Activated CD4-positive, alpha-beta memory T cell treated with anti-CD3 and anti-CD28 coated beads, Interleukin-2, amount 10 ng/mL, durations not matched to agents 7 days and 5 days (primary cell): ENCODE measurements around the gene NOX1. TPM values are rescaled to one million over a fixed set of nuclear protein-coding genes. Genes with fewer than 3 reads are reported as not detected.

Experiments used
- CTCF ChIA-PET: fragments of 350-600 bp; sonication (Branson Sonifier 250); formaldehyde crosslinking; loops from one replicate; lab custom pipeline; 2021; ENCODE audit warnings: antibody characterized with exemption, inconsistent platforms; lab: Charles Lee
- POLR2A ChIA-PET: fragments of 350-600 bp; sonication (Branson Sonifier 250); formaldehyde crosslinking; loops from one replicate; lab custom pipeline; 2021; ENCODE audit warnings: antibody characterized with exemption; lab: Charles Lee
- DNase-seq: peaks from one replicate; pipeline ENCODE4 v3.0.0-alpha.2; 2020
- H3K27ac Mint-ChIP-seq: one replicate; pipeline ENCODE4 v1.8.0; 2021; ENCODE audit warnings: mild to moderate bottlenecking, mixed read lengths
- H3K27me3 Mint-ChIP-seq: one replicate; pipeline ENCODE4 v1.8.0; 2021; ENCODE audit warnings: mixed read lengths
- H3K36me3 Mint-ChIP-seq: one replicate; pipeline ENCODE4 v1.8.0; 2021; ENCODE audit warnings: low read depth, mixed read lengths
- H3K4me1 Mint-ChIP-seq: one replicate; pipeline ENCODE4 v1.8.0; 2021; ENCODE audit warnings: mixed read lengths
- H3K4me3 Mint-ChIP-seq: one replicate; pipeline ENCODE4 v1.8.0; 2021; ENCODE audit warnings: mild to moderate bottlenecking, mixed read lengths
- H3K9me3 Mint-ChIP-seq: one replicate; pipeline ENCODE4 v1.8.0; 2021; ENCODE audit warnings: mixed read lengths
- total RNA-seq, 2 experiments: library from RNA; stranded (reverse); gene quantifications; one replicate each; pipeline ENCODE4 v1.2.3, GENCODE V29; 2021

The NOX1 gene
- total RNA-seq, 2 experiments from 2014 or later = not detected

DNA sequence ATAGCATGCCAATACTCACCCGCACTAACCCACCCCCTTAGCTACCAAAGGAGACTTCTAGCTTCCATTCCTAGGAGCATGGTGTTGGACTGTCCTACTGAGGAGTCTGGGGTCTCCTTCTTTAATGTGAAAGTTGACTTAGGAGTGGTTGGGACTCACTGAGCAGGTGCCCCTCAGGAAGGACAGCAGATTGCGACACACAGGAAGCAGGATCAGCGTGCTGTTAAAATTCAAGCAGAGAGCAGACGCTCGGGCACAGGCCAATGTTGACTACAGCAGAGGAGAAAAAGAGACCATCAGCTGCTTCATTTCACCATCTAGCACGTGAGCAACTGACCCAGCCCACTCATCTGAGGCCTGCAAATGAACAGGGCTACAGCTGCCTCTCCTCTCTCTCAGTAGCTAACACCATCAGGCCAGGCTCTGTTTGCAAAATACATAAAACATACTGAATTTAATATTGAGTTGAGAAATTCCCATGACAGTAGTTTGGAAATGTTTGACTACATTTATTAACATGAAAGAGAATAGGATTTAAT is 10.8 kb downstream of the NOX1 start:
- no peak overlapping the region for H3K27ac Mint-ChIP-seq
- peaks cover 5% of the 10 kb centered on the region for H3K27me3 Mint-ChIP-seq
- H3K36me3 Mint-ChIP-seq = no peaks in the 10 kb centered on the region
- H3K4me1 Mint-ChIP-seq = no peaks in the 10 kb centered on the region
- no peak overlapping the region for H3K4me3 Mint-ChIP-seq
- CTCF ChIA-PET = interaction anchor here (0.5 kb wide), 1 partner anchor 37 kb away, joined by 3 read pairs; no protein-coding TSS in a partner anchor
- no peaks in the 10 kb centered on the region for H3K9me3 Mint-ChIP-seq
- POLR2A ChIA-PET = no interaction called here
- DNase-seq = no peak

DNA sequence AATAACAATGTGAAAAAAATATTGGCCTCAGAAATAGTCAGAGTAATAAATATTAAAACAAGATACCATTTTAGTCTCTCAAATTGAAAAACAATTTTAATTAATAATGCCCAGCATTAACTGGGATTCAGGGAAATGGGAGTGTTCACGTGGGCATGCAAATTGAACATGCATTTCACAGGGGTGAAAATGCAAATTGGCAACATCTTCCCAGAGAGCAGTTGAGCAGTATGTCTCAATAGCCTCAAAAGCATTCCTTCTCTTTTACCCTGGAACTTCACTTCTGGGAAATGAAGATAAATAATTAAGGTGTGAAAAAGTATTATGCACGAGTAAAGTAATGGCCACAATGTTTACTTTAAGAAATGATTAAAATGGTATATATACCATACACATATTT is 21.3 kb downstream of the NOX1 start:
- ChIA-PET POLR2A (no interaction called here), CTCF (interaction anchor here (0.6 kb wide), 1 partner anchor 31 kb away, joined by 3 read pairs; no protein-coding TSS in a partner anchor)
- H3K4me3 Mint-ChIP-seq = no peak overlapping the region
- DNase-seq = no peak
- peaks cover 2% of the 10 kb centered on the region for H3K27me3 Mint-ChIP-seq
- no peak overlapping the region for H3K27ac Mint-ChIP-seq
- no peaks in the 10 kb centered on the region for H3K36me3 Mint-ChIP-seq
- H3K4me1 Mint-ChIP-seq = no peaks in the 10 kb centered on the region
- H3K9me3 Mint-ChIP-seq = no peaks in the 10 kb centered on the region

DNA sequence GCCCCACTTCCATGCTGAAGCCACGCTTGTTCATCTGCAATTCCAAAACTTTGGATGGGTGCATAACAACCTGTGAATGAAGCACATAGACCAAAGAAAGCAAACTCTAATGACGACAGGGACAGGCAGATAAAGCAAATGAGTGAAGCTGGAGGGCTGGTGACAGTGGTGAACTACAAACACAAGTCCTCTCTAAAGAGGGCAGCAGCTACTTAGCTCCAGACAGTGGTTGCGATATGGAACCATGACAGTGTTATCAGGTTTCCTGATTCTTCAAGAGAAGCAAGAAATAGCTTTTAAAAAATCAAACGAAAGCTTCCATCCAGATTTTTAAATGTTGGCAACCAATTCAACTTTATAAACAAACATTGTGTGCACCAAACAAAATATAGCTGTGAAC is 23.8 kb downstream of the NOX1 start:
- Mint-ChIP-seq H3K36me3 (no peaks in the 10 kb centered on the region), H3K4me3 (no peak overlapping the region), H3K27me3 (no peaks in the 10 kb centered on the region), H3K4me1 (no peaks in the 10 kb centered on the region), H3K27ac (no peak overlapping the region), H3K9me3 (no peaks in the 10 kb centered on the region)
- no peak for DNase-seq
- ChIA-PET POLR2A (no interaction called here), CTCF (interaction anchor here (0.6 kb wide), 1 partner anchor 58 kb away, joined by 4 read pairs; no protein-coding TSS in a partner anchor)

DNA sequence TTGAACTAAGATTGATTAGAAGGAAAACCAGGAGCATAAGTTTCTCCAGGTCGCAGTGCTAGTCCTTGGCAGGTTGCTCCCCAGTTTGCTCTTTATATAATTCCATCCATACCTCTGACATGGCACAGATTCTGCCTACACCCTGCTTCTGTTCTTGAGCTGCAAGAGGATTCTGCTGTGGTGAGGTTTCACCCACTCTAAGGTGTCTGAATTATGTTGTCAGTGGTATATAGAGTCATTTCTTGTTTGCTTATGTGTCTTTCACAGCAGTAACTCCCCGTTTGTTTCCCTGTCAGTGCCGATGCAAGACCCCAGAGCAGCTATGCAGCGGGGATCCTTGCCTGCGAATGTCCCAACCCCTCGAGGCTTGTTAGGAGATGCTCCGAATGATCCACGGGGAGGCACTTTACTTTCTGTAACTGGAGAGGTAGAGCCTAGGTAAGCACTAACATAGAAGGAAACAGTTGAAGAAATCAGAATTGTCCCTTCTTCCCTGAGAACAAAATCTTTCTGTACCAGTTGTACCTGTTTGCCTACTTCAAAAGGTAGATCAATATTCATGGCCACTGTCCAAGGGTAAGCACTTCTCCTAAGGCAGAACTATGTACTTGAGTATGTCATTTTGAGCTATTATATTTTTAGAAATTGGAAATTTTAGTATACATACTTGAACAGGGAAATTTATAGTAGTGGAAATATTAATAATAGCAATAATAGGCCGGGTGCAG is 42.8 kb downstream of the NOX1 start:
- Mint-ChIP-seq H3K27ac (peak overlapping the region; percentile 97), H3K4me3 (no peak overlapping the region), H3K4me1 (peaks cover 28% of the 10 kb centered on the region), H3K36me3 (peaks cover 64% of the 10 kb centered on the region), H3K9me3 (no peaks in the 10 kb centered on the region), H3K27me3 (no peaks in the 10 kb centered on the region)
- no peak for DNase-seq
- POLR2A ChIA-PET = interaction anchor here (0.7 to 3.2 kb wide), 3 partner anchors 11 to 266 kb away, joined by 3 to 25 read pairs (median 4); partner anchors contain the start of genes CENPI and CSTF2
- CTCF ChIA-PET = interaction anchor here (0.6 kb wide), 1 partner anchor 17 kb away, joined by 3 read pairs; no protein-coding TSS in a partner anchor

DNA sequence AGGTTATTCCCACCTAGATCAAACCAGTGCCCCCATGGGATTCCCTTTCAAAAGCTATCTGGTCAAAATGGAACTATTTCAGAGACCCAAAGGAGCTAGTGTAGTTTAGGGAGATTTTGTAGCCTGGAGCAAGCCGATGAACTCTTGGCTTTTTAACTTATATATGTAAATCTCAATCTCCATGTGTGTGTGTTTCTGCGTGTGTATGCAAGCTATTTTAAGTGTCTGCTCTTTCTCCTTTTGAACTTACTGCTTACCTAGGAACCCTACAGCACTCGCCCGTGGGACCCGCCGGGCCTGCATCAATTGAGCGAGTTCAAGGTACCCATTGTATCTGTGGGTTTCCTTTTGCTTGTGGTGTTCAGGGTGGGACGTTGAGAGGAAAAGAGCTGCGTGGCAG is 43.6 kb downstream of the NOX1 start:
- Mint-ChIP-seq H3K36me3 (peaks cover 62% of the 10 kb centered on the region), H3K4me3 (peak overlapping the region; percentile 63), H3K27ac (peak overlapping the region; percentile 97), H3K27me3 (no peaks in the 10 kb centered on the region), H3K9me3 (no peaks in the 10 kb centered on the region), H3K4me1 (peaks cover 28% of the 10 kb centered on the region)
- CTCF ChIA-PET = interaction anchor here (1.4 kb wide), 1 partner anchor 10 kb away, joined by 3 read pairs; no protein-coding TSS in a partner anchor
- DNase-seq = no peak
- POLR2A ChIA-PET = interaction anchor here (0.7 to 3.2 kb wide), 4 partner anchors 10 to 267 kb away, joined by 3 to 25 read pairs (median 4); partner anchors contain the start of genes CENPI and CSTF2

- peaks cover 28% of the 10 kb centered on the region for H3K4me1 Mint-ChIP-seq
- peak overlapping the region; percentile 97 for H3K27ac Mint-ChIP-seq
- ChIA-PET POLR2A (interaction anchor here (1.3 to 3.2 kb wide), 4 partner anchors 9 to 268 kb away, joined by 4 to 25 read pairs (median 8); partner anchors contain the start of genes CENPI and CSTF2), CTCF (interaction anchor here (1.4 kb wide), 1 partner anchor 9 kb away, joined by 3 read pairs; no protein-coding TSS in a partner anchor)
- no peak for DNase-seq
- H3K4me3 Mint-ChIP-seq = peak overlapping the region; percentile 65
- no peaks in the 10 kb centered on the region for H3K27me3 Mint-ChIP-seq
- H3K9me3 Mint-ChIP-seq = no peaks in the 10 kb centered on the region
- H3K36me3 Mint-ChIP-seq = peaks cover 62% of the 10 kb centered on the region
These were observed 44.0 kb downstream of the NOX1 start for GRCh38 chrX:100830143-100830542.

- peak; percentile 23 for DNase-seq
- Mint-ChIP-seq H3K4me1 (peaks cover 28% of the 10 kb centered on the region), H3K9me3 (no peaks in the 10 kb centered on the region), H3K4me3 (peak overlapping the region; percentile 65), H3K36me3 (peaks cover 65% of the 10 kb centered on the region), H3K27me3 (no peaks in the 10 kb centered on the region), H3K27ac (peak overlapping the region; percentile 97)
- ChIA-PET POLR2A (interaction anchor here (0.8 to 3.2 kb wide), 5 partner anchors 9 to 588 kb away, joined by 3 to 25 read pairs (median 4); partner anchors contain the start of genes CENPI and CSTF2), CTCF (interaction anchor here (1.4 kb wide), 1 partner anchor 9 kb away, joined by 3 read pairs; no protein-coding TSS in a partner anchor)
These were observed 44.4 kb downstream of the NOX1 start for GRCh38 chrX:100829730-100830129.

DNA sequence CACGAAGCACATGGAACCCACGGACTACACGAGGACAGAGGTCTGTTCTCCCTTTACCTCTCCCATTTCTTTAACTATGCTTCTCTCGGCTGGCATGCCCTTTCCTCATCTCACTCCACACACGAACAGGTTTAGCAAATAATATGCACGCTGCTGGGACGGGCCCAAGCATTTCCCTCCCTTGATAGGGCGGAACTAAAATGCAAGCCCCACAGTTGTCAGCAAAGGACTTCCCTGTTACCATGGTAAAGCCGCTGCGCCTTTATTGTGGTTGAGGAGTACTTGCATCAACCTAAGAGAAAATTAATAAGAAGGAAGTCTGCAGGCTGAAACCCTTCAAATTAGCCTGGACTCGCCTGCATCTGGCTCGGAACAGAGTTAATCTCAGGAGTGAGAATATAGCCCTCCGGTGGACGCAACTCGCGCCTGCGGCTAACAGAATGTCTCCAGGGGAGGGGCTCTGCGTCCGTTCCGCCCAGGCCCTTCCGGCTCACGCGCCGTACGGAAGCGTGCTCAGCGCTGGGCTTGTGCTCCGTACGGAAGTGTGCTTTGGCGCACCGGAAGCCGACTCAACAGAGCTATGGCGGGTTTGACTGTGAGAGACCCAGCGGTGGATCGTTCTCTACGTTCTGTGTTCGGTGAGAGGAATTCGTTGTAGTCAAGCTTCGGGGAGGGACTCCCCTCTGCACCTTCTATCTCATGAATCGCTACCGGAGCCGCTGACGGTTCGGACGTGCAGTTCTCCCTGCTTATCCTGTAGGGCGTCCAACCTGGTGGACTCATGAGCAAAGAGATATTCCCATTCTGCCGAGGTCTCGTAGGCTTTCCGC is 54.1 kb downstream of the NOX1 start, which contains the start of gene CSTF2:
Gene CSTF2 (plus strand): TSS at position 555 of the 830 bp plus-strand sequence. CDS start 26 bp downstream, at position 581.
- Mint-ChIP-seq H3K9me3 (no peaks in the 10 kb centered on the region), H3K27ac (peak within 1 kb of the TSS; percentile 81), H3K4me1 (peaks cover 14% of the 10 kb centered on the region), H3K36me3 (peaks cover 21% of the 10 kb centered on the region), H3K4me3 (peak within 1 kb of the TSS; percentile 93), H3K27me3 (peaks cover 6% of the 10 kb centered on the region)
- POLR2A ChIA-PET = interaction anchor here (0.9 to 2.2 kb wide), 2 partner anchors 10 to 529 kb away, joined by 3 to 25 read pairs; no protein-coding TSS in a partner anchor
- CTCF ChIA-PET = interaction anchor here (0.7 kb wide), 1 partner anchor 10 kb away, joined by 3 read pairs; no protein-coding TSS in a partner anchor
- DNase-seq = peak; percentile 83

GRCh38 chrX:100819534-100819836 is 54.7 kb downstream of the NOX1 start:
- peak overlapping the region; percentile 93 for H3K4me3 Mint-ChIP-seq
- H3K4me1 Mint-ChIP-seq = peaks cover 14% of the 10 kb centered on the region
- H3K27me3 Mint-ChIP-seq = peaks cover 9% of the 10 kb centered on the region
- H3K9me3 Mint-ChIP-seq = no peaks in the 10 kb centered on the region
- no peak for DNase-seq
- H3K36me3 Mint-ChIP-seq = peaks cover 17% of the 10 kb centered on the region
- ChIA-PET CTCF (no interaction called here), POLR2A (no interaction called here)
- peak overlapping the region; percentile 81 for H3K27ac Mint-ChIP-seq

DNA sequence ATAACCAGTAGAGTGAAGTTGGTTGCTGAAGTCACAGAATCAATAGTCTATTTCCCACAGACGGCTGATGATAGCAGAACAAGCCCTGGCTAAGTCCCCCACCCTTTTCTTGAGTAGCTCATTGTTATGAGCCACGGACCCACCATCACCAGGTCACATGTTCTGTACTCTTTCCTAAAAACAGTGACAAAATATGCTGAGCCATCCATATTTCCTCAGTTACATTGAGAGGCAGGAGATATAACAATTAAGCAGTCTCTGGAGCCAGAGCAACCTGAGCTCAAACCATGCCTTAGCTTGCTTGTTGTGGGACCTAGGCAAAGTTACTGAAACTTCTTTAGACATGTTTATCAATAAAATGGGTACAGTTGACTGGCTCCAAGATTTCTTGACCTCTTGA is 56.8 kb downstream of the NOX1 start:
- peaks cover 12% of the 10 kb centered on the region for H3K27me3 Mint-ChIP-seq
- H3K4me1 Mint-ChIP-seq = peaks cover 11% of the 10 kb centered on the region
- CTCF ChIA-PET = no interaction called here
- POLR2A ChIA-PET = interaction anchor here (1.5 kb wide), 1 partner anchor 13 kb away, joined by 4 read pairs; no protein-coding TSS in a partner anchor
- H3K27ac Mint-ChIP-seq = no peak overlapping the region
- no peak overlapping the region for H3K4me3 Mint-ChIP-seq
- no peaks in the 10 kb centered on the region for H3K9me3 Mint-ChIP-seq
- H3K36me3 Mint-ChIP-seq = peaks cover 3% of the 10 kb centered on the region
- no peak for DNase-seq

DNA sequence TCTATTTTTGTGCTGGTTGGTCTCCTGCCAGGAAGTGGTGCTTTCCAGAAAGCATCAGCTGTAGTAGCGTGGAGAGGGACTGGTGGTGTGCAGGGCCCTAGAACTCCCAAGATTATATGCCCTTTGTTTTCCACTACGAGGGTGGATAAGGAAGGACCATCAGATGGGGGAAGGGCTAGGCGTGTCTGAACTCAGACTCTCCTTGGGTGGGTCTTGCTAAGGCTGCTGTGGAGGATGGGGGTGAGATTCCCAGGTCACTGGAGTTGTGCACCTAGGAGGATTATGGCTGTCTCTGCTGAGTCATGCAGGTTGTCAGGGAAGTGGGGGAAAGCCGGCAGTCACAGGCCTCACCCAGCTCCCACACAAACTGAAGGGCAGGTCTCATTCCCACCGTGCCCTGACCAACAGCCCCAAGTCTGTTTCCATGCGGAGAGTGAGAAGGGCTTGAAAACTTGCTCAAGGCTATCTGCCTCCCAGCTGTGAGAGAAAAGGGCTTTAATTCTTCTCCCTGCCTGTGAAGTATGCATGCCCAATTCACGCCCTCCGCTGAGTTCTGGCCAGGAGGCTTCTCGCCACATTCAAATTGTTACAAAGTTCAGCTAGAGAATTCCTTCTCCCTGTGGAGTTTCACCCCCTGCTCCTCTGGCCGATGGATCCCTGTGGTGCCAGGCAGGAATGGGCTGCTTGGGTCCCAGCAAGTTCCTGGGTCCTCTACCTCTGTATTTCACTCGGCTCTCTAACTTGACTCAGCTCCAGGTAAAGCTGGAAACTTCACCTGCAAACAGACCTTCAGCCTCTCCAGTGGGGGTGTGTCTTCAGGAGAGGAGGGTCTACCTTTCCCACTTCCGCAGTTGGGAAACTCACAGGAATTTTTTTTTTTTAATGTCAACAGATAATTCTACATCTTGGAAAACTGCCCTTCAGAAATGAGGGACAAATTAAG is 61.7 kb downstream of the NOX1 start:
- Mint-ChIP-seq H3K4me1 (no peaks in the 10 kb centered on the region), H3K4me3 (no peak overlapping the region), H3K36me3 (no peaks in the 10 kb centered on the region), H3K27ac (no peak overlapping the region), H3K27me3 (peaks cover 32% of the 10 kb centered on the region), H3K9me3 (no peaks in the 10 kb centered on the region)
- CTCF ChIA-PET = no interaction called here
- no peak for DNase-seq
- POLR2A ChIA-PET = no interaction called here
